GM18499 (cell line): ENCODE measurements around the gene ARHGAP6.

Experiments used
- ATAC-seq: cut with Tn5 transposase; IDR thresholded peaks from one replicate; pipeline ENCODE4 v1.9.1; 2021; ENCODE audit warnings: moderate number of reproducible peaks; ENCODE audit not compliant: insufficient read depth, unreplicated experiment

ARHGAP6 gene

GRCh38 chrX:11089802-11090201 lies 575.9 kb downstream of the ARHGAP6 start:
- no peak for ATAC-seq
